ENCODE data around the gene BMP8A. TPM values are rescaled to one million over a fixed set of nuclear protein-coding genes. Genes with fewer than 3 reads are reported as not detected.

The BMP8A gene
- total RNA-seq, 1 experiment from 2014 or later = 0.54 TPM

GRCh38 chr1:39563669-39564068 lies 72.2 kb downstream of the BMP8A start:
- Histone ChIP-seq H3K36me3 (ENCODE audit: control insufficient read depth, insufficient read depth, low read length) (peaks cover 78% of the 10 kb centered on the region), H3K9me3 (ENCODE audit: control insufficient read depth, insufficient read depth, low read depth, low read length) (no peaks in the 10 kb centered on the region), H3K27me3 (ENCODE audit: control insufficient read depth, insufficient read depth, low read length) (no peaks in the 10 kb centered on the region), H3K4me1 (ENCODE audit: control insufficient read depth, insufficient read depth, low read length) (no peaks in the 10 kb centered on the region), H3K4me3 (ENCODE audit: low read depth in 2 of 2, low read length in 2 of 2) (no peak overlapping the region), H3K27ac (ENCODE audit: low read length) (no peak overlapping the region)
- in situ Hi-C loops (cut with HindIII; ENCODE audit: low pct_unique_long_range_greater_than_20kb, low sequenced_read_pairs) = no loop called here
- intact Hi-C loops (cut with micrococcal nuclease; ENCODE audit: unreplicated experiment) = no loop called here
- no TSS peak for BruUV-seq (replicated peaks)
- no peak for DNase-seq (ENCODE audit: low read depth, low spot score)
- ATAC-seq = no peak
- POLR2A ChIA-PET = interaction anchor here (0.5 kb wide), 1 partner anchor 23 kb away, joined by 5 read pairs; no protein-coding TSS in a partner anchor
- TF ChIP-seq REST (IDR thresholded peaks at IDR 0.05; ENCODE audit: insufficient read depth in 1 of 2, low read depth in 2 of 2, low read length in 1 of 2) (no peak), CTCF (IDR thresholded peaks at IDR 0.05) (no peak), POLR2AphosphoS5 (IDR thresholded peaks at IDR 0.05; ENCODE audit: low read depth, low read length) (no peak), SIN3A (IDR thresholded peaks at IDR 0.05; ENCODE audit: borderline replicate concordance, insufficient read depth, low read depth, low read length) (no peak), TCF7L2 (IDR thresholded peaks at IDR 0.05; ENCODE audit: low read depth, low read length) (no peak)
- CTCF ChIA-PET = no interaction called here

GRCh38 chr1:39564340-39564739 lies 72.9 kb downstream of the BMP8A start:
- no peak for ATAC-seq
- in situ Hi-C loops (cut with HindIII; ENCODE audit: low pct_unique_long_range_greater_than_20kb, low sequenced_read_pairs) (no loop called here), intact Hi-C loops (cut with micrococcal nuclease; ENCODE audit: unreplicated experiment) (no loop called here)
- ChIA-PET POLR2A (no interaction called here), CTCF (no interaction called here)
- Histone ChIP-seq H3K27me3 (ENCODE audit: control insufficient read depth, insufficient read depth, low read length) (no peaks in the 10 kb centered on the region), H3K4me3 (ENCODE audit: low read depth in 2 of 2, low read length in 2 of 2) (no peak overlapping the region), H3K36me3 (ENCODE audit: control insufficient read depth, insufficient read depth, low read length) (peaks cover 78% of the 10 kb centered on the region), H3K4me1 (ENCODE audit: control insufficient read depth, insufficient read depth, low read length) (no peaks in the 10 kb centered on the region), H3K9me3 (ENCODE audit: control insufficient read depth, insufficient read depth, low read depth, low read length) (no peaks in the 10 kb centered on the region), H3K27ac (ENCODE audit: low read length) (no peak overlapping the region)
- no peak for DNase-seq (ENCODE audit: low read depth, low spot score)
- TF ChIP-seq CTCF (IDR thresholded peaks at IDR 0.05) (no peak), TCF7L2 (IDR thresholded peaks at IDR 0.05; ENCODE audit: low read depth, low read length) (no peak), POLR2AphosphoS5 (IDR thresholded peaks at IDR 0.05; ENCODE audit: low read depth, low read length) (no peak), SIN3A (IDR thresholded peaks at IDR 0.05; ENCODE audit: borderline replicate concordance, insufficient read depth, low read depth, low read length) (no peak), REST (IDR thresholded peaks at IDR 0.05; ENCODE audit: insufficient read depth in 1 of 2, low read depth in 2 of 2, low read length in 1 of 2) (no peak)
- BruUV-seq (replicated peaks) = no TSS peak

Measured in Panc1 (cell line).